DOHH2 (cell line): ENCODE data around the gene CYP1A2.

Experiments used
- H3F3A ChIP-seq: fragments of 200-600 bp; sonication (generic), shearing (Covaris generic); 2 replicates; pipeline ENCODE4 v1.6.0; 2016; ENCODE audit warnings: antibody characterized with exemption, mild to moderate bottlenecking; ENCODE audit not compliant: control insufficient read depth, insufficient read depth
- H3K27ac ChIP-seq: fragments of 200-600 bp; sonication (generic); 2 replicates; pipeline ENCODE4 v1.5.1; 2014; ENCODE audit warnings: low read depth, mild to moderate bottlenecking, low read length, moderate library complexity
- H3K27me3 ChIP-seq: fragments of 200-600 bp; sonication (generic); 2 replicates; pipeline ENCODE4 v1.6.1; 2014; ENCODE audit warnings: mild to moderate bottlenecking, low read length, mixed read lengths; ENCODE audit not compliant: control insufficient read depth
- H3K36me3 ChIP-seq: fragments of 200-600 bp; sonication (generic); 2 replicates; pipeline ENCODE4 v1.6.1; 2014; ENCODE audit warnings: mild to moderate bottlenecking, low read length, moderate library complexity, mixed read lengths; ENCODE audit not compliant: control insufficient read depth
- H3K4me1 ChIP-seq: fragments of 200-600 bp; sonication (generic); 2 replicates; pipeline ENCODE4 v1.6.1; 2014; ENCODE audit warnings: mild to moderate bottlenecking, low read length, mixed read lengths; ENCODE audit not compliant: control insufficient read depth
- H3K4me2 ChIP-seq: fragments of 200-600 bp; sonication (generic); 2 replicates; pipeline ENCODE4 v1.6.0; 2014; ENCODE audit warnings: mild to moderate bottlenecking, low read length, moderate library complexity
- H3K4me3 ChIP-seq: fragments of 200-600 bp; sonication (generic); 2 replicates; pipeline ENCODE4 v1.5.1; 2014; ENCODE audit warnings: mild to moderate bottlenecking, low read length, mixed read lengths
- H3K79me2 ChIP-seq: fragments of 200-600 bp; sonication (generic); 2 replicates; pipeline ENCODE4 v1.6.1; 2014; ENCODE audit warnings: mild to moderate bottlenecking, low read length, mixed read lengths; ENCODE audit not compliant: control insufficient read depth
- H3K9me2 ChIP-seq: fragments of 200-600 bp; sonication (generic); replicated peaks from 2 replicates; pipeline ENCODE4 v1.6.1; 2014; ENCODE audit warnings: mild to moderate bottlenecking, low read length, mixed read lengths; ENCODE audit not compliant: control insufficient read depth
- H3K9me3 ChIP-seq: fragments of 200-600 bp; sonication (generic); 2 replicates; pipeline ENCODE4 v1.6.1; 2014; ENCODE audit warnings: antibody characterized with exemption, low read length, mixed read lengths; ENCODE audit not compliant: control insufficient read depth, insufficient read depth
- H4K20me1 ChIP-seq: fragments of 200-600 bp; sonication (generic); 2 replicates; pipeline ENCODE4 v1.6.0; 2014; ENCODE audit warnings: low read depth, mild to moderate bottlenecking, antibody characterized with exemption, low read length, moderate library complexity; ENCODE audit not compliant: control insufficient read depth, insufficient read depth
- CTCF ChIP-seq: fragments of 200-600 bp; sonication (generic); IDR thresholded peaks from one replicate; pipeline ENCODE4 v1.5.1; 2014; ENCODE audit warnings: antibody characterized with exemption, mild to moderate bottlenecking, low read depth, low read length; ENCODE audit not compliant: poor library complexity, severe bottlenecking
- EZH2phosphoT487 ChIP-seq: fragments of 200-600 bp; sonication (generic); IDR thresholded peaks from 2 replicates; pipeline ENCODE4 v1.6.1; 2017; ENCODE audit warnings: borderline replicate concordance, mild to moderate bottlenecking, antibody characterized with exemption, low read length, moderate library complexity, mixed read lengths

The CYP1A2 gene

GRCh38 chr15:74778599-74778970 lies 29.9 kb downstream of the CYP1A2 start:
- peaks cover 85% of the 10 kb centered on the region for H3K4me1 ChIP-seq
- peak overlapping the region; percentile 93 for H3K4me2 ChIP-seq
- H3K27me3 ChIP-seq = no peaks in the 10 kb centered on the region
- no peaks in the 10 kb centered on the region for H4K20me1 ChIP-seq
- peak overlapping the region; percentile 70 for H3K4me3 ChIP-seq
- H3F3A ChIP-seq = peaks cover 50% of the 10 kb centered on the region
- peaks cover 64% of the 10 kb centered on the region for H3K79me2 ChIP-seq
- TF ChIP-seq EZH2phosphoT487 = no peak
- TF ChIP-seq CTCF = no peak
- no peaks in the 10 kb centered on the region for H3K9me3 ChIP-seq
- H3K36me3 ChIP-seq = peaks cover 21% of the 10 kb centered on the region
- H3K9me2 ChIP-seq = no peaks in the 10 kb centered on the region
- peak overlapping the region; percentile 99 for H3K27ac ChIP-seq

- Histone ChIP-seq H3F3A (peaks cover 57% of the 10 kb centered on the region), H3K9me2 (no peaks in the 10 kb centered on the region), H3K4me1 (peaks cover 85% of the 10 kb centered on the region), H3K27ac (peak overlapping the region; percentile 99), H4K20me1 (no peaks in the 10 kb centered on the region), H3K4me3 (peak overlapping the region; percentile 70), H3K27me3 (no peaks in the 10 kb centered on the region), H3K9me3 (no peaks in the 10 kb centered on the region), H3K4me2 (peak overlapping the region; percentile 93), H3K79me2 (peaks cover 64% of the 10 kb centered on the region), H3K36me3 (peaks cover 24% of the 10 kb centered on the region)
- TF ChIP-seq CTCF (no peak), EZH2phosphoT487 (no peak)
Observed at GRCh38 chr15:74779162-74779648, 30.6 kb downstream of the CYP1A2 start.

- H4K20me1 ChIP-seq = no peaks in the 10 kb centered on the region
- peaks cover 37% of the 10 kb centered on the region for H3K36me3 ChIP-seq
- H3K27ac ChIP-seq = peak overlapping the region; percentile 99
- H3K9me2 ChIP-seq = no peaks in the 10 kb centered on the region
- peak overlapping the region; percentile 93 for H3K4me2 ChIP-seq
- H3K4me1 ChIP-seq = peaks cover 85% of the 10 kb centered on the region
- peak overlapping the region; percentile 87 for H3K4me3 ChIP-seq
- no peaks in the 10 kb centered on the region for H3K27me3 ChIP-seq
- peaks cover 72% of the 10 kb centered on the region for H3F3A ChIP-seq
- no peaks in the 10 kb centered on the region for H3K9me3 ChIP-seq
- TF ChIP-seq EZH2phosphoT487 = no peak
- no peak for TF ChIP-seq CTCF
- H3K79me2 ChIP-seq = peaks cover 66% of the 10 kb centered on the region
Observed at GRCh38 chr15:74780523-74781430, 32.1 kb downstream of the CYP1A2 start.
